H1 (cell line): ENCODE results near the gene WIPF1. TPM values are rescaled to one million over a fixed set of nuclear protein-coding genes. Genes with fewer than 3 reads are reported as not detected.

Experiments used
- EGR1 ChIP-seq: IDR thresholded peaks from 2 replicates; pipeline ENCODE4 v1.6.1; 2011; ENCODE audit warnings: low read depth, low read length, borderline replicate concordance
- EP300 ChIP-seq, 2 experiments: IDR thresholded peaks; 1 replicate in 1 of 2; 2 replicates in 1 of 2; pipeline ENCODE4 v1.6.1; 2011 to 2012; ENCODE audit warnings: low read depth in 2 of 2, low read length in 2 of 2, mild to moderate bottlenecking in 2 of 2, borderline replicate concordance in 1 of 2, inconsistent platforms in 1 of 2, moderate library complexity in 1 of 2
- HDAC6 ChIP-seq: IDR thresholded peaks from one replicate; pipeline ENCODE4 v1.7.1; 2012; ENCODE audit warnings: low read depth, mild to moderate bottlenecking, inconsistent platforms, low read length, moderate library complexity
- KDM1A ChIP-seq: fragments of 200-600, 300-600 bp; sonication (generic); IDR thresholded peaks from 2 replicates; pipeline ENCODE4 v1.7.1; 2016; ENCODE audit warnings: mild to moderate bottlenecking, low read length, borderline replicate concordance
- RAD21 ChIP-seq, 2 experiments: IDR thresholded peaks in 1 of 2; conservative IDR thresholded peaks in 1 of 2; 2 replicates each; pipeline ENCODE4 v1.6.1; 2011; ENCODE audit warnings: low read depth in 2 of 2, low read length in 2 of 2, improper control_type of control experiment in 1 of 2, inconsistent platforms in 1 of 2, mild to moderate bottlenecking in 1 of 2, moderate library complexity in 1 of 2
- polyA plus RNA-seq, 7 experiments: library from polyadenylated mRNA; depleted of rRNA in 3 of 7; stranded (reverse) in 5 of 7; unstranded in 2 of 7; fragments of >200 nt in 5 of 7; fragments of 200-250 nt in 2 of 7; gene quantifications; 1 replicate in 5 of 7; 2 replicates in 1 of 7; 4 replicates in 1 of 7; pipeline versions ENCODE4 v1.2.1 to v1.2.3, GENCODE V29; 2011 to 2013; ENCODE audit warnings: missing spikeins in 2 of 7, mixed read lengths in 2 of 7
- total RNA-seq: library from RNA; stranded (reverse); fragmentation: NEBNext Ultra II Directional; extraction: Animal tissue kit (Norgen Biotek cat#: 25700); gene quantifications from 2 replicates; pipeline ENCODE4 v1.2.1, GENCODE V29; 2021
- TF ChIP-seq, protein P1 (sequence below): fragments of 300-600 bp; sonication (generic); IDR thresholded peaks from 2 replicates; pipeline ENCODE4 v1.7.1; 2012; ENCODE audit warnings: low read length, moderate library complexity, mild to moderate bottlenecking, inconsistent platforms; ENCODE audit not compliant: insufficient replicate concordance
- TF ChIP-seq, protein P2 (sequence below): IDR thresholded peaks from 2 replicates; pipeline ENCODE4 v1.6.1; 2012; ENCODE audit warnings: low read length, inconsistent platforms

WIPF1 gene
- total and polyA plus RNA-seq, 2 of the 8 experiments (the other 6 are each of a cell fraction or from before 2014, with no cell fraction given) = 4.7 to 5.2 TPM

DNA sequence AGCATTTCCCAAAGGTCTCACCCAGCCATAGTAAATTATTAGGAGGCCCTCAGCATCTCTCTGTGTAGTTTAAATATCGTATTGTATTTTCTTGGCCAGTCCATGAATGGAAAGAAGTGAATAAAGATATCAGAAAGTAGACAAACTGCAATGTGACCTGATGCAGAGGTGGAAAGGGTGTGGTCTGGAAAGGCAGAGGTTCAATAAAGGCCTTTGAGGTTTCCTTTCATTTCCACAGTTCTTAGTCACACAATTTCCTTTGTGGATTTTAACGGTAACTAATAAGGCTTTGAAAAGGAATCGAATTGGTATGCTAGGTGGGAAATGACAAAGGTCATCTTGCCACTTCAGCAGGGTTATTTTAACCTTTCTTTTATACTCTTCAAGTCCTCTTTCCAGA is 20.1 kb upstream of the WIPF1 start (continued):
- TF ChIP-seq, protein P1, sequence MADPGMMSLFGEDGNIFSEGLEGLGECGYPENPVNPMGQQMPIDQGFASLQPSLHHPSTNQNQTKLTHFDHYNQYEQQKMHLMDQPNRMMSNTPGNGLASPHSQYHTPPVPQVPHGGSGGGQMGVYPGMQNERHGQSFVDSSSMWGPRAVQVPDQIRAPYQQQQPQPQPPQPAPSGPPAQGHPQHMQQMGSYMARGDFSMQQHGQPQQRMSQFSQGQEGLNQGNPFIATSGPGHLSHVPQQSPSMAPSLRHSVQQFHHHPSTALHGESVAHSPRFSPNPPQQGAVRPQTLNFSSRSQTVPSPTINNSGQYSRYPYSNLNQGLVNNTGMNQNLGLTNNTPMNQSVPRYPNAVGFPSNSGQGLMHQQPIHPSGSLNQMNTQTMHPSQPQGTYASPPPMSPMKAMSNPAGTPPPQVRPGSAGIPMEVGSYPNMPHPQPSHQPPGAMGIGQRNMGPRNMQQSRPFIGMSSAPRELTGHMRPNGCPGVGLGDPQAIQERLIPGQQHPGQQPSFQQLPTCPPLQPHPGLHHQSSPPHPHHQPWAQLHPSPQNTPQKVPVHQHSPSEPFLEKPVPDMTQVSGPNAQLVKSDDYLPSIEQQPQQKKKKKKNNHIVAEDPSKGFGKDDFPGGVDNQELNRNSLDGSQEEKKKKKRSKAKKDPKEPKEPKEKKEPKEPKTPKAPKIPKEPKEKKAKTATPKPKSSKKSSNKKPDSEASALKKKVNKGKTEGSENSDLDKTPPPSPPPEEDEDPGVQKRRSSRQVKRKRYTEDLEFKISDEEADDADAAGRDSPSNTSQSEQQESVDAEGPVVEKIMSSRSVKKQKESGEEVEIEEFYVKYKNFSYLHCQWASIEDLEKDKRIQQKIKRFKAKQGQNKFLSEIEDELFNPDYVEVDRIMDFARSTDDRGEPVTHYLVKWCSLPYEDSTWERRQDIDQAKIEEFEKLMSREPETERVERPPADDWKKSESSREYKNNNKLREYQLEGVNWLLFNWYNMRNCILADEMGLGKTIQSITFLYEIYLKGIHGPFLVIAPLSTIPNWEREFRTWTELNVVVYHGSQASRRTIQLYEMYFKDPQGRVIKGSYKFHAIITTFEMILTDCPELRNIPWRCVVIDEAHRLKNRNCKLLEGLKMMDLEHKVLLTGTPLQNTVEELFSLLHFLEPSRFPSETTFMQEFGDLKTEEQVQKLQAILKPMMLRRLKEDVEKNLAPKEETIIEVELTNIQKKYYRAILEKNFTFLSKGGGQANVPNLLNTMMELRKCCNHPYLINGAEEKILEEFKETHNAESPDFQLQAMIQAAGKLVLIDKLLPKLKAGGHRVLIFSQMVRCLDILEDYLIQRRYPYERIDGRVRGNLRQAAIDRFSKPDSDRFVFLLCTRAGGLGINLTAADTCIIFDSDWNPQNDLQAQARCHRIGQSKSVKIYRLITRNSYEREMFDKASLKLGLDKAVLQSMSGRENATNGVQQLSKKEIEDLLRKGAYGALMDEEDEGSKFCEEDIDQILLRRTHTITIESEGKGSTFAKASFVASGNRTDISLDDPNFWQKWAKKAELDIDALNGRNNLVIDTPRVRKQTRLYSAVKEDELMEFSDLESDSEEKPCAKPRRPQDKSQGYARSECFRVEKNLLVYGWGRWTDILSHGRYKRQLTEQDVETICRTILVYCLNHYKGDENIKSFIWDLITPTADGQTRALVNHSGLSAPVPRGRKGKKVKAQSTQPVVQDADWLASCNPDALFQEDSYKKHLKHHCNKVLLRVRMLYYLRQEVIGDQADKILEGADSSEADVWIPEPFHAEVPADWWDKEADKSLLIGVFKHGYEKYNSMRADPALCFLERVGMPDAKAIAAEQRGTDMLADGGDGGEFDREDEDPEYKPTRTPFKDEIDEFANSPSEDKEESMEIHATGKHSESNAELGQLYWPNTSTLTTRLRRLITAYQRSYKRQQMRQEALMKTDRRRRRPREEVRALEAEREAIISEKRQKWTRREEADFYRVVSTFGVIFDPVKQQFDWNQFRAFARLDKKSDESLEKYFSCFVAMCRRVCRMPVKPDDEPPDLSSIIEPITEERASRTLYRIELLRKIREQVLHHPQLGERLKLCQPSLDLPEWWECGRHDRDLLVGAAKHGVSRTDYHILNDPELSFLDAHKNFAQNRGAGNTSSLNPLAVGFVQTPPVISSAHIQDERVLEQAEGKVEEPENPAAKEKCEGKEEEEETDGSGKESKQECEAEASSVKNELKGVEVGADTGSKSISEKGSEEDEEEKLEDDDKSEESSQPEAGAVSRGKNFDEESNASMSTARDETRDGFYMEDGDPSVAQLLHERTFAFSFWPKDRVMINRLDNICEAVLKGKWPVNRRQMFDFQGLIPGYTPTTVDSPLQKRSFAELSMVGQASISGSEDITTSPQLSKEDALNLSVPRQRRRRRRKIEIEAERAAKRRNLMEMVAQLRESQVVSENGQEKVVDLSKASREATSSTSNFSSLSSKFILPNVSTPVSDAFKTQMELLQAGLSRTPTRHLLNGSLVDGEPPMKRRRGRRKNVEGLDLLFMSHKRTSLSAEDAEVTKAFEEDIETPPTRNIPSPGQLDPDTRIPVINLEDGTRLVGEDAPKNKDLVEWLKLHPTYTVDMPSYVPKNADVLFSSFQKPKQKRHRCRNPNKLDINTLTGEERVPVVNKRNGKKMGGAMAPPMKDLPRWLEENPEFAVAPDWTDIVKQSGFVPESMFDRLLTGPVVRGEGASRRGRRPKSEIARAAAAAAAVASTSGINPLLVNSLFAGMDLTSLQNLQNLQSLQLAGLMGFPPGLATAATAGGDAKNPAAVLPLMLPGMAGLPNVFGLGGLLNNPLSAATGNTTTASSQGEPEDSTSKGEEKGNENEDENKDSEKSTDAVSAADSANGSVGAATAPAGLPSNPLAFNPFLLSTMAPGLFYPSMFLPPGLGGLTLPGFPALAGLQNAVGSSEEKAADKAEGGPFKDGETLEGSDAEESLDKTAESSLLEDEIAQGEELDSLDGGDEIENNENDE = no peak
- TF ChIP-seq, protein P2, sequence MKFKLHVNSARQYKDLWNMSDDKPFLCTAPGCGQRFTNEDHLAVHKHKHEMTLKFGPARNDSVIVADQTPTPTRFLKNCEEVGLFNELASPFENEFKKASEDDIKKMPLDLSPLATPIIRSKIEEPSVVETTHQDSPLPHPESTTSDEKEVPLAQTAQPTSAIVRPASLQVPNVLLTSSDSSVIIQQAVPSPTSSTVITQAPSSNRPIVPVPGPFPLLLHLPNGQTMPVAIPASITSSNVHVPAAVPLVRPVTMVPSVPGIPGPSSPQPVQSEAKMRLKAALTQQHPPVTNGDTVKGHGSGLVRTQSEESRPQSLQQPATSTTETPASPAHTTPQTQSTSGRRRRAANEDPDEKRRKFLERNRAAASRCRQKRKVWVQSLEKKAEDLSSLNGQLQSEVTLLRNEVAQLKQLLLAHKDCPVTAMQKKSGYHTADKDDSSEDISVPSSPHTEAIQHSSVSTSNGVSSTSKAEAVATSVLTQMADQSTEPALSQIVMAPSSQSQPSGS = no peak
- TF ChIP-seq KDM1A = no peak
- no peak for TF ChIP-seq RAD21 (IDR thresholded peaks at IDR 0.05 in 1 of 2, conservative IDR thresholded peaks at IDR 0.05 in 1 of 2; ENCODE audit: low read depth in 2 of 2, low read length in 2 of 2)
- TF ChIP-seq EP300 (IDR thresholded peaks at IDR 0.05; ENCODE audit: borderline replicate concordance in 1 of 2, low read depth in 2 of 2, low read length in 2 of 2) = no peak
- no peak for TF ChIP-seq EGR1
- no peak for TF ChIP-seq HDAC6
